Midbrain (tissue), 1 donor: Measurements from ENCODE around the gene MKLN1.
A peak's percentile ranks its signal among the peaks of the same experiment; 100 is the strongest.
"Not testable (repeated sequence)": the region's sequence is repeated elsewhere in the genome, so short reads cannot be mapped to it uniquely, and the experiment has no call there.

ENCODE experiments used
- DNase-seq: peaks from one replicate; lab custom pipeline; 2025; lab: John Stamatoyannopoulos, UW

The MKLN1 gene

DNA sequence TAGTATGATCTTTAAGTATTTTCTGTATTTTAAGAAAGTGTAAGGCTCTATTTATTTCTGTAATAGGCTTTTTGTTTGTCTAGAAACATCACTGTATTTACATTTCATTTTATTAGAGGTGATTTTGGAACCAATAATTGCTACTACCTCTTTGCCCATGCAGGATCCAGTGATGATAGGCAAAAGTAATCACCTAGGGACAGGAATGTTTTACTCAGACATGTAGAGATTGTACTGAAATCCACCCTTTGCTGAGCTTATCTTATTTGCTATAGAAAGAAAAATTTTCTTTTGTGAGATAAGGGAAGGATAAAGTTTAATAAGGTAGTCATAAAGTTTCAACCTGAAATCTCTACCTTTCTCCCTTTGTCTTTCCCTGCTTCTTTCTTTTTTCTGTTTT lies 73.5 kb downstream of the MKLN1 start:
- no peak for DNase-seq

DNA sequence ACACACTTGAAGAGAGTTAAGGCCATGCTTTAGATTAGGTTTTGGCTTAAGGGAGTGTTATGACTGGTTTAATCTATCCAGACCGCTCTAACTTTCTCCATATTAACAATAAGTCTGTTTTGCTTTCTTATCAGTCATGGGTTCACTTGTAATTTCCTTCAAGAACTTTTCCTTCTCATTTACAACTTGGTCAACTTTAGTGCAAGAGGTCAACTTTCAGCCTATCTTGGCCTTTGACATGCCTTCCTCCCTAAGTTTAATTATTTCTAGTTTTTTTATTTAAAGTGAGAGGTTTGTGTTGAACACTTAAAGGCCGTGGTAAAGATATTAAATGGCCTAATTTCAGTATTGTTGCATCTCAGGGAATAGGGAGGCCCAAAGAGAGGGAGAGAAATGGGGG lies 75.6 kb downstream of the MKLN1 start:
- DNase-seq = no peak

DNA sequence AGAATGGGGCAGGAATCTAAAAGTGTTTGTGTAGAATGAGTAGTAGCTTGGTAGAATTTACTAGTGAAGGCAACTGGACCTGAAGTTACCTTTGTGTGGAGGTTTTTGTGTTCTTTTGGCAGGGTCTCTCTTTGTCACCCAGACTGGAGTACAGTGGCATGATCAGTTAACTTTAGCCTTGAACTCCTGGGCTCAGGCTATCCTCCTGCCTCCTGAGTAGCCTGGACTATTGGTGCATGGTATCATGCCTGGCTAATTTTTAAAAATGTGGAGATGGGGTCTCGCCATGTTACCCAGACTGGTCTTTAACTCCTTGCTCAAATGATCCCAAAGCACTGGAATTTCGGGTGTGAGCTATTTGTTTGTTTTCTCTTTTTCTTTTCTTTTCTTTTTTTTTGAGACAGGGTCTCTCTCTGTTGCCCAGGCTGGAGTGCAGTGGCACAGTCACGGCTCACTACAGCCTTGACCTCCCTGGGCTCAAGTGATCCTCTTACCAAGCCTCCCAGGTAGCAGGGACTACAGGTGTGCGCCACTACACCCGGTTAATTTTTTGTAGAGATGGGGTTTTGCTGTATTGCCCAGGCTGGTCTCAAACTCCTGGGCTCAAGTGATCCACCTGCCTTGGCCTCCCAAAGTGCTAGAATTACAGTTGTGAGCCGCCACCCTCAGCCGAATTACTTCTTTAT lies 76.7 kb downstream of the MKLN1 start:
- no peak for DNase-seq

DNA sequence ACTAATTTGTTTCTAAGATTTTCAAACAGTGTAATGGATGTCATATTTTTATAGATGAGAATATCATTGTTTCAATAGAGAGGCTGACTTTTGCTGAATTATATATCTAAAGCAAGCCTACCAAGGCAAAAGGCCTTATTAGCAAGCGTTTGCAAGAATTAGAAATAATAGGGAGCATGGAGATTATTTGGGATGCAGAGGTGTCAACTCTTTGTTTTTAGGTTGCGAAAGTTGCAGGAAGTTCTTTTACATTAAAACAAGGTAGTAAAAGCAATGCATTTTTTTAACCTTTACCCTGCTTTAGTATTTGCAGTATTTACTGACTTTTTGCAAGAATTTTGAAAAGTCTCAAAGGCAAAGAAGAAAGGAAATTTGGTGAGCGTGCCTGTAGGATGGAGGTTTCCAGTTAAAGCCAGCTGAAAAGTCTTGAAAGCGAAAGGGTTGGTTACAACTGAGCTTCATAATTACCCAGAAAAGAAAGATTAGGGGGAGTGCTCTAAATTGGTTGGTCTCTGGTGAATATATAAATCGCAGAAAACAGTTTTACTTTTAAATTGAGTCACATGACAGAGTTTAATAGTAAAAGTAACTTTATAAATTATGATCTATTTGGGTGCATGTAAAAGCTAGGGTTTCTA lies 81.6 kb downstream of the MKLN1 start:
- DNase-seq = no peak

DNA sequence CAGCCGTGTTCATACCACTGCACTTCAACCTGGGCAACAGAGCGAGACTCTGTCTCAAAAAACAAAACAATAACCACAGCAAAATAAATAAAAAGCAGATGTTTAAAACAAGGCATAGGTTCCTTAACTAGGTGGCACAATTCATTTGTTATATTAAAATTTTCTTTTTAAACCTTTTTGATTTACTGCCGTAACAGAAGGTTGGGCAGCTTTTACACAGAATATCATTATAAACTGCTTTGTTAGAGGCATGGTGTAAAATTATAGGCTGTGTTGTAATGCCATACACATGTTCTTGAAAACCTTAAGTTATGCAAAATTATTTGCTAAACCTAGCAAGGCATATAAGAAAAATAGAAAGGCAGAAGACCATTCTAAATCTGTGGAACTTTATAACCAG lies 84.4 kb downstream of the MKLN1 start:
- no peak for DNase-seq

DNA sequence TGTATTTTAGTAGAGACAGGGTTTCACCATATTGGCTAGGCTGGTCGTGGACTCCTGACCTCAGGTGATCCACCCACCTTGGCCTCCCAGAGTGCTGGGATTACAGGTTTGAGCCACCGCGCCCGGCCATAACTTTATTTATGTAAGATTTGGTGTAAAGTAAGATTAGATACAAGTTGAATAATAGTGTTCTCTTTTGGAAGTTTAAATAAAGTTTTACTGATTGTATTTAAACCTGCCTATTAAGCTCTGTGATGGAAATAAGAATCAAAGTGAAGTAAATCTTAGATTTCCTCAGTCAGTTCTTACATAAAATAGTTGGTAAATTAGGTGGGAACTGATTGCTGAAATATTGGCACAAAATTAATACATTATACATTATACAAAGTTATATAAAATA lies 86.0 kb downstream of the MKLN1 start:
- DNase-seq = no peak

DNA sequence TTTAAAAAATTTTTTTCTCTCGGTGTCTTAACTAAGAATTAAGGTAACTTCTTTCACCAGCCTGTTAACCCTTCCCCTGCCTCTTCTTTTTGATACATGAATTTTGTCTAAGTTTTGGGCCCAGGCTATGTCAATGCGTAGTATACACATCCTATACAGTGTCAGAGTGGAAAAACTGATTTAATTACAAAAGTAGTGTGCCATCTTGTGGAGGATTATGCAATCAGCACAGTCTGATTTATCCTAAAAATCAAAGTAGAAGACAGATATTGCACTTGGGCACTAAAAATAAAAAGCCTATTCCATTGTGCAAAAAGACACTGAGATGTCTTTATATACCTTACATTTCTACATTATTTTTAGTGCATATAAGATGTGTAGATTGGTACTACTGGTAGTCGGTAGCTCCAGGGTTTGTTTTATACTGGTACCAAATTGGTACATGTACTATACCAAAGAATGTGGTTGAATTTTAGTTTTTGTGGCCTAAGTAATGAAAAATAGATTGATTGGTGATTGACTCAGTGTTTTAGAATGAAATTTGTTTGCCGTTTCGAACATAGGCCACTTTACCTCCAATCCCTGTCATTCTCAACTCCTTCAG lies 96.6 kb downstream of the MKLN1 start:
- DNase-seq = peak; percentile 79

DNA sequence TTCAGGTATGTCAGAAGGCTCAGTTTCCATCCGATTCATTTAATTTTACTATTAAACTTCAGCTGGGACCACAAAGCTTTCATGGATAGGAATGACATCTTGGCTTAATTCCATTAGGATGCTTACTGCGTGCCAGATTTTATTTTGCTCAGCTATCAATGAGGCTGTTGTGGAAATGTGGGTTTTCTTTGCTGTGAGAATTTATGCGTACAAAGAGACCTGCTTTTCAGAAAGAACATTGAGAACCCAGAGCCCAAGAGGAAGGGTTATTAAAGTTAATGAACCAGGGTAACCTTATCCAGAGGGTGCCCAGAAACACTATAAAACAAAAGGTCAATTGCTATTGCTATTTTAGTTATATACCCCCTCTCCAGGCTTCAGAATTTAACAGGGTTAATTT lies 98.3 kb downstream of the MKLN1 start:
- DNase-seq = peak; percentile 87

DNA sequence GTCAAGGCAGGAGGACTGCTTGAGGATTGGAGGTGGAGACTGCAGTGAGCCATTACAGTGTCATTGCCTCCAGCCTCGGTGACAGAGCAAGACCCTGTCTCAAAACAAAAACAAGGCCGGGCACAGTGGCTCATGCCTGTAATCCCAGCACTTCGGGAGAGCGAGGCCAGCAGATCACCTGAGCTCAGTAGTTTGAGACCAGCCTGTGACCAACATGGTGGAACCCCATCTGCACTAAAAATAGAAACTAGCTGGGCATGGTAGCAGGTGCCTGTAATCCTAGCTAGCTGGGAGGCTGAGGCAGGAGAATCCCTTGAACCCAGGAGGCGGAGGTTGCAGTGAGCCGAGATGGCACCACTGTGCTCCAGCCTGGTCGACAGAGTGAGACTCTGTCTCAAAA lies 103.2 kb downstream of the MKLN1 start:
- not testable (repeated sequence) for DNase-seq

DNA sequence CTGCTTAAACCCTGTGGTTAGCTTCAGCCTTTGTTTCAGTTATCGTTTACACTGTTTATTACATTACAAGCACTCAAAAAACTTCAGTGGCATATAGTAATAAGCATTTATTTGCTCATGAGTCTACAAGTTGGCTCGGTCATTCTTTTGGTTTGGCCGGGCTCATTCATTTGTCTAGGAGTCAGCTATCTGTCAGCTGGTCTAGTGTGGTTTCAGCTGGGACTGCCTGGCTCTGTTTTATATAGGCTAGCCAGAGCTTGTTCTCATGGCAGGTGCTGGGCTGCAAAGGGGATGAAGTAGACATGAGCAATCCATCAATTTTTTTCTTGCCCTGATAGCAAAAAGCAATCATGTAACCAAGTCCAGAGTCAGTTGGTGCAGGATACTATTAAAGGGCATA lies 103.6 kb downstream of the MKLN1 start:
- peak; percentile 76 for DNase-seq

DNA sequence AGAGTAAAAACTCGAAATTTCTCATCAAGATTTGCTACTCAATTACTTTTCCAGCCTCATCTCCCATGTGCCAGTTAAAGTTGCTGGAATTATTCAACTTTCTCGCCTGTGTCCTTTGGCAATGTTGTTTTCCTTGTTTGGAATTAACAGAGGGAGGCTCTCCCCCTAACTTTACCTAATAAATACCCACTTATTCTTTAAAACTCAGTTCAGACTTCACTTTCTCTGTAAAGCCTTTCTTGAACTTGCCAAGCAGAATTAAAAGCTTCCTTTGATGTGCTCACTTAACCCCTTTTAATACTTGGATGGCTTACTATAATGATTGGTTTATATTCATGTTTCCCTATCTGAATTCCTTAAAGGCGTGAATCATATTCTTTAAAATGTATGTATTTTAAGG lies 104.1 kb downstream of the MKLN1 start:
- DNase-seq = no peak

DNA sequence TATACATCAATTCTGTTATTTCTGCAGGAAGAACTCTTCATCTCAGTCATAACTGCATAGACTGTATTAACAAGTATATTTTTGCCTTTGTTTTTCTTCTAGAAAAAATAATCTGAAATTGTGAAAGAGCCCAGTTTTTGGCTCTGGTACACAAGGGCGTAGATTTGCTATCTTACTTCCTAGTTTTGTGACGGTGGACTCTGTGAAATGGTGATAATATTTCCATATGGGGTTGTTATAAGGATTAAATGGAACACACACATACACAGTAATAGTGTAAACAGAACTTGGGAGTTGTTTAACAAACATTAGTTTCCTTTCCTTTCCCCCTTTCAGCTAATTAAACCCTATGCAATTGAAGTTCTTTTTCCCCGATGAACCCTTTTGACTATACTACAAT lies 108.7 kb downstream of the MKLN1 start:
- DNase-seq = no peak

DNA sequence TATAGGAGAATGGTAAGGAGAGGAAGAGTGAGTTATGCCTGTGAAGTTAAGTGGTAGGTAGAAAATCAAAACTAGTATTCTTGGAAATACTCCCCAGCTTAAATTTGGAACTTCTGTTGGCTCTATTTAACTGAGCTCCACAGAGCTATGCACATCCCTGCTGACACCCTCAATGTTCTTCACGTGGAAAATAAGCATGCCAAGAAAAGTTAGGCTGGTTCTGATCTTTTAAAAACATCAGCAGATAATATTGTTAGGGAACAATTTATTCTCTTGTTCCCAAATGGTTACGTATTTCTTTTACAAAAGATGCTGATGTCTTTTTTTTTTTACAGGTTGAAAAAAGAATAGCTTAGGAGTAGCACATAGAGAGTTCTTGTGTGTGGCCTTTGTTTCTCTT lies 111.3 kb downstream of the MKLN1 start:
- DNase-seq = no peak

DNA sequence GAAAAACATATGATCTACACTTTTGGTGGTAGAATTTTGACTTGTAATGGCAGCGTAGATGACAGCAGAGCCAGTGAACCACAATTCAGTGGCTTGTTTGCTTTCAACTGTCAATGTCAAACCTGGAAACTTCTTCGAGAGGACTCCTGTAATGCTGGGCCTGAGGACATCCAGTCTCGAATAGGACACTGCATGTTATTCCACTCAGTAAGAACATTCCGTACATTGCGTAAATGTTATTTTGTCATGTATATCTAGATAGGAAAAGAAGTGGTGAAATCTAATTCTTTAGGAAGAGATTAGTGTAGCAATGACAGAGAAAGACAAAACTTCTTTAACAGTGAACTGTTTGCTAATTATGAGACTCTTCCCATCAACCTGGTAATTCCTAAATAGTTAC lies 115.8 kb downstream of the MKLN1 start:
- DNase-seq = no peak

DNA sequence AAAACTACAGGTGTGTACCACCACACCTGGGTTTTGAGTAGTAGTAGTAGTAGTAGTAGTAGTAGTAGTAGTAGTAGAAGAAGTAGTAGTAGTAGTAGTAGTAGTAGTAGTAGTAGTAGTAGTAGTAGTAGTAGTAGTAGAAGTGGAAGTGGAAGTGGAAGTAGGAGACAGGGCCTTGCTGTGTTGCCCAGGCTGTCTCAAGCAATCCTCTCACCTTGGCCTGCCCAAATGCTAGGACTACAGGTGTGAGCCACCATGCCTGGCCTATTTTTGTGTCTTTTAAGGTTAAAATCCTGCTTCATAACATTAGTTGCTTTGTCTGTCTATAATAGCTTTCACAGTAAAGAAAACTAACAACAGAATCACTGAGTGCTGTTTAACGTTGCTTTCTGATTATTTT lies 117.0 kb downstream of the MKLN1 start:
- DNase-seq = no peak

DNA sequence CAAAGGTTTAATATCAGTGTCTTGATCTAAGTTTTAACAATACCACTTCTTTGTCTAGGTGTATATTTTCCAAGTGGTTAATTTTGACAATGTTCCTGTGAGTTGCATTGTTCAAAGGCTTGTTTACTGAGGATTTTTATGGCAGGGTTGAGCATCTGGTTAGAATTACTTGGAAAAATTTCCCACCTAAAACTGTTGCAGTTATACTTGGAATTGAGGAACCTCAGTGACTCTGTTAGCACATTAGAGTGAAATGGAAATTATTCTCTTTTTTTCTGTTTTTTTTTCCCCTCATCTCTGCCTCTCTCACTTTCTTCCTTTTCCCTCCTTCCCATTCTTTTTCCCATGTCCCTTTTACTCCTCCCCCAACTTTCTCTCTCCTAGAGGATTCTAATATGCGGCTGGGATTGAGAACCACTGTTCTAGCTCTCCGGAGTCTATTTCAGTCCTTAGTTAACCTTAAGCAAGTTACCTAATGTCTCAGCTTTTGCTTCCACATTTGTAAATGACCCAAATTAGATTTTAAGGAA lies 121.8 kb downstream of the MKLN1 start:
- no peak for DNase-seq

DNA sequence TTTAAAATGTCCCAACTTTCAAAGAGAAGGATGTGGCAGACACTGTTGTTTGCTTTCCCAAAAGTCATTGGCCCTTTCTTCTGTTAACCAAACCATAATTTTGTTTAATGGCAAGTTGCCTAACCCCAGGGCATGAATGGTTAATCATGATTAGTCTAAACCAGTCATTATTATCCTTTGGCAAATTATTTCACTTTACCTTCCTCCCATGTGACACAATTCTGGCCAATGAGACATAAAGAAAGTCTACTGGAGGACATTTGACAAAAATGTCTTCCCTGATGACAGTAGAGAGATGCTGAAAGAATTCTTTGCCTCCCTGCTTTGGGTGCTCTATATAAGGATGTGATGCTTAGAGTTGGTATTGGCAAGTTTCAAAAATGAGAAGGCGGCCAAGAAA lies 126.8 kb downstream of the MKLN1 start:
- no peak for DNase-seq

DNA sequence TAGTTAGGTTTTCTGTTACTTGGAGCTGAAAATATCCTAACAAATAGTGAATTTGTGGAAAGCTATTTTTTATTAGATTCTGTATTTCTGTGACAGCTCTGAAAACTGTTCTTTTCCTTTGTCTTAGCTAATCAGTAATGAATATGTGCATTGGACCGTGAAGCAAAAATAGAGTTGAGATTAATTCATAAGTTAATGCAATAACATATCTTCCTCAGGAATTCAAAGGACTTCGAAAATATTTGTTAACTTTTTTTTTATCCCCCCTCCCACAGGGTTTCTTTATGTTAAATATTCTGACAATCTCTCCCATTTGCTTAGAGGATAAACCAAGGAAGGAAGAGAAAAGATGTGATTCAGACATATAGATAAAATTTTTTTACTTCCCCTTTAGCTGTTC lies 127.3 kb downstream of the MKLN1 start:
- DNase-seq = no peak

DNA sequence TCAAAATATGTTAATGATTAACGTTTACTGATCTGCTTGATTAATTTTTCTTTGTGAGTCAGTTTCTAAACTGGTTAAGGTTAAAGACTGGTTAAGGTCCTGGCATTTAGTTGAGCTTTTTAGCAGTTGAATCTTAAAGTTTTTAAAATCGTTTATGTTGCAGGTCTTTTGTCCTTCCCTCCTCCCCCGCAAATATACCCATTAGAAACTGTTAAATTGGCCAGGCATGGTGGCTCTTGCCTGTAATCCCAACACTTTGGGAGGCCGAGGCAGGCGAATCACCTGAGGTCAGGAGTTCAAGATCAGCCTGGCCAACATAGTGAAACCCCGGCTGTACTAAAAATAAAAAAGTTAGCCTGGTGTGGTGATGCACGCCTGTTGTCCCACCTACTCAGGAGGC lies 127.9 kb downstream of the MKLN1 start:
- DNase-seq = no peak

DNA sequence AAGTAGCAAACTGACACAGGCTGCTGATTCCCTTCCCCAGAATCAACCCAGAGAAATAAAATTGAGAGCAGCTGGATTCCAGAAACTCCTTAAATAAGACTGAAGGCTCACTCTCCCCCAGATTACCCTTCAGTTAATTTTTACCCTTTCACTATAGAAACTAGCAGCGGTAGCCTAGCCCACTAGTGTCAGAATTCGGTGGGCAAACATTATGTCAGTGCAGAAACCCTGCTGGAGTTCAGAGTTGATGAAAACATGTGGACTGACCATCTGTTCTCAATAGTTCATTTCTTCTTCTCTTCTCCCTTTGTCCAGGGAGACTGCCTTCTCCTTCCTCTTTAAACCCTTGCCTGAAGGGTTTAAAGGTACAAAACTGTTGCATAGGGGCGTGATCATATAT lies 128.7 kb downstream of the MKLN1 start:
- DNase-seq = no peak

DNA sequence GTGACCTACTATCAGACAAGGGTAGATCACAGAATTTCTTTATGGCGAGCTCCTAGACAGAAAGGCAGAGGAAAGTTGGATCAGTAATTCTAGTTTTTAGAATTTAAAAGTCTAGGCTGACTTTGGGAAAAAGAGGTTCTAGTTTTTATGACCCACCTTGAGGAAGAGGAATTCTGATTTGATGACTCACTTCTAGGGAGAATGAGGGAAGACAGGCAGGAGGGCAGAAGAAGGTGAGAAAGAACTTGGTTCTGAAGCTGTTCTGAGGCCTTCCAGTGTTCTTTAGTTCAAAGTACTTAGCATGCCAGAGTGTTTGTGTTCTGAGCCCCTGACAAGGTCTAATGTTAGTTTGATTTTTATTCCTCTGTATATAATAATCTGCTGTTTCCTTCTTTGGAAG lies 131.6 kb downstream of the MKLN1 start:
- no peak for DNase-seq

DNA sequence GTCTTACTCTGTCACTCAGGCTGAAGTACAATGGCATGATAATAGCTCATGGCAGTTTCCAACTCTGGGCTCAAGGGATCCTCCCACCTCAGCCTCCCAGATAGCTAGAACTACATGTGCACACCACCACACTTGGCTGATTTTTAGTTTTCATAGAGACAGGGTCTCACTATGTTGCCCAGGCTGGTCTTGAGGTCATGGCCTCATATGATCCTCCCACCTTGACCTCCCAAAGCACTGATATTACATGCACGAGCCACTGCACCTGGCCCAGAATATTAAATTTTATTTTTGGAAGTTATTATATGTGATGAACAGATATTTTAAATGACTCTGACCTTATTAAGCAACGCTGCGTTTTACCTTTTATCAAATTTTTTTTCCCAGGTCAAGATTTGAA lies 134.4 kb downstream of the MKLN1 start:
- no peak for DNase-seq

DNA sequence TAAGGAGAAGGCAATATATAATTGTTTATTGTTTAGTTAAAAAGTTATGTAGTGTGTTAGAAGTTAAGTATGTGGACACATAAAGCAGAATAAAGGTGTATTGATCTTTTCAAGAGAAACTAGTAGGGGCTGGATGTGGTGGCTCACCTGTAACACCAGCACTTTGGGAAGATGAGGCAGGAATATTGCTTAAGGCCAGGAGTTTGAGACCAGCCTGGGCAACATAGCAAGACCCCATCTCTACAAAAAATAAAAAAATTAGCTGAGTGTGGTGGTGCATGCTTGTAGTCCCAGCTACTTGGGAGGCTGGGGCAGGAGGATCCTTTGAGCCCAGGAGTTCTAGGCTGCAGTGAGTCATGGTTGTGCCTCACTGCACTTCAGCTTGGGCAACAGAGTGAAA lies 135.0 kb downstream of the MKLN1 start:
- not testable (repeated sequence) for DNase-seq
